22Rv1 (cell line): ENCODE measurements around the gene DFFB.
"Not testable (repeated sequence)": the region's sequence is repeated elsewhere in the genome, so short reads cannot be mapped to it uniquely, and the experiment has no call there.

Experiments used
- ZFX ChIP-seq: fragments of 450-650 bp; IDR thresholded peaks from 2 replicates; pipeline ENCODE4 v1.6.1; 2017; ENCODE audit warnings: antibody characterized with exemption, borderline replicate concordance
- TF ChIP-seq, protein P1 (sequence below): fragments of 450-650 bp; IDR thresholded peaks from 2 replicates; pipeline ENCODE4 v1.5.1; 2017; ENCODE audit warnings: mild to moderate bottlenecking

DNA sequence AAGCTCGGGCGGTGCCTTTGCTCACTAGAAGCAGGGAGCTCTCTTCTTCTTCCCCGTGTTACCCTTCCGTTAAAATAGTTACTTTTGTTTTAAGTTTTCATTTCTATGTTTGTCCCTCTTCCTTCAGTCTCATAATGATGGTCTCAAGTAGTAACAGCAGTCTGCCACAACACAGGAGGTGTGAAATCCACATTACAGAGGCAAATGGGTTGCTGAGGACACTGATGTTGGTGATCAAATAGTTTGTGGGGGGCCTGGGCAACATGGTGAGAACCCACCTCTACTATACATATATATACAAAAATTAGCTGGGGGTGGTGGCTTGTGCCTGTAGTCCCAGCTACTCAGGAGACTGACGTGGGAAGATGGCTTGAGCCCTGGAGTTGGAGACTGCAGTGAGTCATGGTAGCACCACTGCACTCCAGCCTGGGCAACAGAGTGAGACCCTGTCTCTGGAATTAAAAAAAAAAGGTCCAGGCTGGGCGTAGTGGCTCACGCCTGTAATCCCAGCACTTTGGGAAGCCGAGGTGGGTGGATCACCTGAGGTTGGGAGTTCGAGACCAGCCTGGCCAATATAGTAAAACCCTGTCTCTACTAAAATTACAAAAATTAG, 47.0 kb upstream of the DFFB start:
- TF ChIP-seq, protein P1, sequence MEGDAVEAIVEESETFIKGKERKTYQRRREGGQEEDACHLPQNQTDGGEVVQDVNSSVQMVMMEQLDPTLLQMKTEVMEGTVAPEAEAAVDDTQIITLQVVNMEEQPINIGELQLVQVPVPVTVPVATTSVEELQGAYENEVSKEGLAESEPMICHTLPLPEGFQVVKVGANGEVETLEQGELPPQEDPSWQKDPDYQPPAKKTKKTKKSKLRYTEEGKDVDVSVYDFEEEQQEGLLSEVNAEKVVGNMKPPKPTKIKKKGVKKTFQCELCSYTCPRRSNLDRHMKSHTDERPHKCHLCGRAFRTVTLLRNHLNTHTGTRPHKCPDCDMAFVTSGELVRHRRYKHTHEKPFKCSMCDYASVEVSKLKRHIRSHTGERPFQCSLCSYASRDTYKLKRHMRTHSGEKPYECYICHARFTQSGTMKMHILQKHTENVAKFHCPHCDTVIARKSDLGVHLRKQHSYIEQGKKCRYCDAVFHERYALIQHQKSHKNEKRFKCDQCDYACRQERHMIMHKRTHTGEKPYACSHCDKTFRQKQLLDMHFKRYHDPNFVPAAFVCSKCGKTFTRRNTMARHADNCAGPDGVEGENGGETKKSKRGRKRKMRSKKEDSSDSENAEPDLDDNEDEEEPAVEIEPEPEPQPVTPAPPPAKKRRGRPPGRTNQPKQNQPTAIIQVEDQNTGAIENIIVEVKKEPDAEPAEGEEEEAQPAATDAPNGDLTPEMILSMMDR, result not testable (repeated sequence)
- not testable (repeated sequence) for TF ChIP-seq ZFX
